Measurements from ENCODE around the gene ZNF280C.

DNA sequence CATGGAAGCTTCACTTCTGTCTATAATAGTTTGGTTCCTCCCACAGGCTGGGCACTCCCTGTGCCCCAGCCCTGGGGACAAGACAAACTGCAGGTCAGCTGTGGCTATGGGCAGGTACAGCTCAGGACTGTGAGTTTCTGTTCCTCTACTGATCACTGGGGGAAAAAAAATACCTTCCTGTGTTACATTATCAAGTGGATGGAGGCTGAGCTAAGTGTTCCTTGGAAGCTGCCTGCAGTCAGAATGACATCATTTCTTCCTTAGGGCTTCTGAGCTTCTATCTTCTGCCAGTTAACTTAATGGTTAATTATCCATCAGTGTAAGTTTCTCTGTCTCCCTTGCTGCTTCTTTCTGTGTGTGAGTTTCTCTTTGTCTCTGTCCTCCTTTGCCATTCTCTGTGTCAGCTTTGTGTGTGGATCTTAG, 92.3 kb downstream of the ZNF280C start:
- TF ChIP-seq ZNF496 (CRISPR knock-in tag; IDR thresholded peaks at IDR 0.05; ENCODE audit: insufficient replicate concordance) = no peak
- TF ChIP-seq, protein P1, sequence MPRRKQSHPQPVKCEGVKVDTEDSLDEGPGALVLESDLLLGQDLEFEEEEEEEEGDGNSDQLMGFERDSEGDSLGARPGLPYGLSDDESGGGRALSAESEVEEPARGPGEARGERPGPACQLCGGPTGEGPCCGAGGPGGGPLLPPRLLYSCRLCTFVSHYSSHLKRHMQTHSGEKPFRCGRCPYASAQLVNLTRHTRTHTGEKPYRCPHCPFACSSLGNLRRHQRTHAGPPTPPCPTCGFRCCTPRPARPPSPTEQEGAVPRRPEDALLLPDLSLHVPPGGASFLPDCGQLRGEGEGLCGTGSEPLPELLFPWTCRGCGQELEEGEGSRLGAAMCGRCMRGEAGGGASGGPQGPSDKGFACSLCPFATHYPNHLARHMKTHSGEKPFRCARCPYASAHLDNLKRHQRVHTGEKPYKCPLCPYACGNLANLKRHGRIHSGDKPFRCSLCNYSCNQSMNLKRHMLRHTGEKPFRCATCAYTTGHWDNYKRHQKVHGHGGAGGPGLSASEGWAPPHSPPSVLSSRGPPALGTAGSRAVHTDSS (CRISPR knock-in tag; conservative IDR thresholded peaks at IDR 0.05) = no peak
- no peak for TF ChIP-seq PRDM15 (CRISPR knock-in tag; IDR thresholded peaks at IDR 0.05)
- TF ChIP-seq, protein P2, sequence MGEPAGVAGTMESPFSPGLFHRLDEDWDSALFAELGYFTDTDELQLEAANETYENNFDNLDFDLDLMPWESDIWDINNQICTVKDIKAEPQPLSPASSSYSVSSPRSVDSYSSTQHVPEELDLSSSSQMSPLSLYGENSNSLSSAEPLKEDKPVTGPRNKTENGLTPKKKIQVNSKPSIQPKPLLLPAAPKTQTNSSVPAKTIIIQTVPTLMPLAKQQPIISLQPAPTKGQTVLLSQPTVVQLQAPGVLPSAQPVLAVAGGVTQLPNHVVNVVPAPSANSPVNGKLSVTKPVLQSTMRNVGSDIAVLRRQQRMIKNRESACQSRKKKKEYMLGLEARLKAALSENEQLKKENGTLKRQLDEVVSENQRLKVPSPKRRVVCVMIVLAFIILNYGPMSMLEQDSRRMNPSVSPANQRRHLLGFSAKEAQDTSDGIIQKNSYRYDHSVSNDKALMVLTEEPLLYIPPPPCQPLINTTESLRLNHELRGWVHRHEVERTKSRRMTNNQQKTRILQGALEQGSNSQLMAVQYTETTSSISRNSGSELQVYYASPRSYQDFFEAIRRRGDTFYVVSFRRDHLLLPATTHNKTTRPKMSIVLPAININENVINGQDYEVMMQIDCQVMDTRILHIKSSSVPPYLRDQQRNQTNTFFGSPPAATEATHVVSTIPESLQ (CRISPR knock-in tag; conservative IDR thresholded peaks at IDR 0.05) = no peak
- no peak for TF ChIP-seq AHR (CRISPR knock-in tag; IDR thresholded peaks at IDR 0.05)
- no peak for TF ChIP-seq POLR2AphosphoS5 (IDR thresholded peaks at IDR 0.05; ENCODE audit: low read depth, low read length)
- no peak for TF ChIP-seq ELK4 (CRISPR knock-in tag; IDR thresholded peaks at IDR 0.05; ENCODE audit: borderline replicate concordance)
